K562 (cell line): ENCODE results near the gene ARMH1.

Experiments
- ATF1 ChIP-seq, 2 experiments: fragments of 450-650 bp in 1 of 2; IDR thresholded peaks; 2 replicates each; pipeline ENCODE4 v1.6.1; 2016; ENCODE audit warnings: missing compliant biosample characterization in 1 of 2, missing genetic modification characterization in 1 of 2
- CEBPB ChIP-seq: fragments of 450-650 bp; IDR thresholded peaks from 2 replicates; pipeline ENCODE4 v1.6.1; 2016; ENCODE audit warnings: missing genetic modification characterization, missing compliant biosample characterization
- ELF4 ChIP-seq: fragments of 450-650 bp; formaldehyde crosslinking; IDR thresholded peaks from 2 replicates; pipeline ENCODE4 v1.4.0; 2022; ENCODE audit warnings: missing genetic modification characterization
- FOXA1 ChIP-seq: fragments of 450-650 bp; IDR thresholded peaks from 2 replicates; pipeline ENCODE4 v1.6.1; 2016; ENCODE audit warnings: mild to moderate bottlenecking, borderline replicate concordance
- FOXK1 ChIP-seq: sonication (generic); formaldehyde crosslinking; IDR thresholded peaks from 2 replicates; pipeline ENCODE4 v1.8.0; 2022; ENCODE audit warnings: missing genetic modification reagents, mild to moderate bottlenecking, borderline replicate concordance
- GABPB1 ChIP-seq: sonication (generic); formaldehyde crosslinking; IDR thresholded peaks from 2 replicates; pipeline ENCODE4 v1.8.0; 2022; ENCODE audit warnings: mild to moderate bottlenecking, missing genetic modification reagents
- NONO ChIP-seq, 2 experiments: fragments of 200-400 bp in 1 of 2; fragments of 450-650 bp in 1 of 2; formaldehyde crosslinking in 1 of 2; IDR thresholded peaks; 2 replicates each; pipeline ENCODE4 v1.6.1; 2017; ENCODE audit warnings: low read depth in 2 of 2, mild to moderate bottlenecking in 2 of 2, moderate library complexity in 2 of 2, low read length in 1 of 2
- ZC3H8 ChIP-seq: fragments of 450-650 bp; IDR thresholded peaks from 2 replicates; pipeline ENCODE4 v1.6.1; 2017
- ZNF140 ChIP-seq: fragments of 250-450 bp; sonication (Bioruptor Pico); IDR thresholded peaks from 2 replicates; pipeline ENCODE4 v1.8.0; 2021; ENCODE audit warnings: moderate library complexity, mild to moderate bottlenecking, inconsistent platforms
- ZNF318 ChIP-seq, 2 experiments: fragments of 450-650 bp; IDR thresholded peaks; 2 replicates each; pipeline ENCODE4 v1.6.1; 2016; ENCODE audit warnings: mild to moderate bottlenecking in 2 of 2, borderline replicate concordance in 1 of 2, low read depth in 1 of 2, moderate library complexity in 1 of 2
- TF ChIP-seq, protein P1 (sequence below), 3 experiments: IDR thresholded peaks in 2 of 3; conservative IDR thresholded peaks in 1 of 3; 2 replicates each; pipeline ENCODE4 v1.5.1; 2011 to 2012; ENCODE audit warnings: low read length in 3 of 3, mild to moderate bottlenecking in 3 of 3, control low read depth in 2 of 3, improper control_type of control experiment in 1 of 3, inconsistent platforms in 1 of 3, low read depth in 1 of 3, mixed read lengths in 1 of 3, moderate library complexity in 1 of 3; ENCODE audit not compliant: insufficient read depth in 2 of 3

DNA sequence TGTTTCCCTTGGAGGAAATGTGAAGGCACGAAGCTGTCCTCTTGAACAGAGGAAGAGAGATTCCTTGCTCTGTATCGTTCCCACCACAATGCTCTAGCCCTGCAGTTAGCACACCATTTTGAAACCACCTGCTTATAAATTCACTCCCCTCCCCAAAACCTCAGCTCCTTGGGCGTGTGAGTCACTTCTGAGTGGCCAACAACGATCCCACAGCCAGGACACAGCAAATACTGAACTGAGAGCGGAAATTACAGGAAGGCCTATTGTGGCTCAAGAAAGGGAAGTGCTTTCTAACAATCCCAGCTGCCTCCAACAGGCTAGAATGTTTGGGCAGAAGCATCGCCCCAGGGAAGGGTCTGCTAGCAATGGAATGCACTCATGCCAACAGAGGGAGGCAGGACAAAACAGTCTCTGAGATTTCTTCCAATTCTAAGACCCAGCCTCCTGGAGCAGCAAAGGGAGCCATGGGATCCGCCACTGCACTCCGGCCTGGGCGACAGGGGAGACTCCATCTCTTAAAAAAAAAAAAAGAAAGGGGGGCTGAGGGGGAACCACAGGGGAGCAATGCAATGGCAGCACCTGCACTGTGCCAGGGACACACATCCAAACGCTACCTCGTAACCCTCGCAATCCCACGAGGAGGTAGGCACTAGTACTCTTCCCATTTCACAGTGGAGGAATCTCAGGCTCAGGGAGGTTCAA lies 2.1 kb upstream of the ARMH1 start:
- TF ChIP-seq FOXA1 (no peak), ZC3H8 (no peak), NONO (IDR thresholded peaks at IDR 0.05; ENCODE audit: low read depth in 2 of 2, low read length in 1 of 2) (no peak), CEBPB (tag) (no peak), ATF1 (CRISPR knock-in tag; IDR thresholded peaks at IDR 0.05) (no peak), ATF1 (tag; IDR thresholded peaks at IDR 0.05) (no peak), ZNF318 (IDR thresholded peaks at IDR 0.05; ENCODE audit: borderline replicate concordance in 1 of 2, low read depth in 1 of 2) (no peak), ELF4 (CRISPR knock-in tag) (no peak), FOXK1 (CRISPR knock-in tag) (no peak), GABPB1 (no peak), ZNF140 (CRISPR knock-in tag) (no peak)
- TF ChIP-seq, protein P1, sequence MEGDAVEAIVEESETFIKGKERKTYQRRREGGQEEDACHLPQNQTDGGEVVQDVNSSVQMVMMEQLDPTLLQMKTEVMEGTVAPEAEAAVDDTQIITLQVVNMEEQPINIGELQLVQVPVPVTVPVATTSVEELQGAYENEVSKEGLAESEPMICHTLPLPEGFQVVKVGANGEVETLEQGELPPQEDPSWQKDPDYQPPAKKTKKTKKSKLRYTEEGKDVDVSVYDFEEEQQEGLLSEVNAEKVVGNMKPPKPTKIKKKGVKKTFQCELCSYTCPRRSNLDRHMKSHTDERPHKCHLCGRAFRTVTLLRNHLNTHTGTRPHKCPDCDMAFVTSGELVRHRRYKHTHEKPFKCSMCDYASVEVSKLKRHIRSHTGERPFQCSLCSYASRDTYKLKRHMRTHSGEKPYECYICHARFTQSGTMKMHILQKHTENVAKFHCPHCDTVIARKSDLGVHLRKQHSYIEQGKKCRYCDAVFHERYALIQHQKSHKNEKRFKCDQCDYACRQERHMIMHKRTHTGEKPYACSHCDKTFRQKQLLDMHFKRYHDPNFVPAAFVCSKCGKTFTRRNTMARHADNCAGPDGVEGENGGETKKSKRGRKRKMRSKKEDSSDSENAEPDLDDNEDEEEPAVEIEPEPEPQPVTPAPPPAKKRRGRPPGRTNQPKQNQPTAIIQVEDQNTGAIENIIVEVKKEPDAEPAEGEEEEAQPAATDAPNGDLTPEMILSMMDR (IDR thresholded peaks at IDR 0.05 in 2 of 3, conservative IDR thresholded peaks at IDR 0.05 in 1 of 3; ENCODE audit: insufficient read depth in 2 of 3, low read depth in 1 of 3, low read length in 3 of 3), result no peak
